SK-N-MC (cell line): ENCODE data around the gene ATAD3A.
"Not testable (repeated sequence)": the region's sequence is repeated elsewhere in the genome, so short reads cannot be mapped to it uniquely, and the experiment has no call there.

Experiments used
- EZH2 ChIP-seq: fragments of 200-600 bp; sonication (generic); IDR thresholded peaks from one replicate; pipeline ENCODE4 v1.6.1; 2017; ENCODE audit warnings: antibody characterized with exemption
- FOXP2 ChIP-seq: optimal IDR thresholded peaks from 2 replicates; pipeline ENCODE3; 2011; ENCODE audit warnings: mild to moderate bottlenecking, moderate library complexity; ENCODE audit not compliant: insufficient read depth; ENCODE audit errors: extremely low read length, control extremely low read depth
- POLR2AphosphoS5 ChIP-seq: IDR thresholded peaks from 2 replicates; pipeline ENCODE4 v1.6.1; 2012; ENCODE audit warnings: mild to moderate bottlenecking, low read depth, low read length, borderline replicate concordance

DNA sequence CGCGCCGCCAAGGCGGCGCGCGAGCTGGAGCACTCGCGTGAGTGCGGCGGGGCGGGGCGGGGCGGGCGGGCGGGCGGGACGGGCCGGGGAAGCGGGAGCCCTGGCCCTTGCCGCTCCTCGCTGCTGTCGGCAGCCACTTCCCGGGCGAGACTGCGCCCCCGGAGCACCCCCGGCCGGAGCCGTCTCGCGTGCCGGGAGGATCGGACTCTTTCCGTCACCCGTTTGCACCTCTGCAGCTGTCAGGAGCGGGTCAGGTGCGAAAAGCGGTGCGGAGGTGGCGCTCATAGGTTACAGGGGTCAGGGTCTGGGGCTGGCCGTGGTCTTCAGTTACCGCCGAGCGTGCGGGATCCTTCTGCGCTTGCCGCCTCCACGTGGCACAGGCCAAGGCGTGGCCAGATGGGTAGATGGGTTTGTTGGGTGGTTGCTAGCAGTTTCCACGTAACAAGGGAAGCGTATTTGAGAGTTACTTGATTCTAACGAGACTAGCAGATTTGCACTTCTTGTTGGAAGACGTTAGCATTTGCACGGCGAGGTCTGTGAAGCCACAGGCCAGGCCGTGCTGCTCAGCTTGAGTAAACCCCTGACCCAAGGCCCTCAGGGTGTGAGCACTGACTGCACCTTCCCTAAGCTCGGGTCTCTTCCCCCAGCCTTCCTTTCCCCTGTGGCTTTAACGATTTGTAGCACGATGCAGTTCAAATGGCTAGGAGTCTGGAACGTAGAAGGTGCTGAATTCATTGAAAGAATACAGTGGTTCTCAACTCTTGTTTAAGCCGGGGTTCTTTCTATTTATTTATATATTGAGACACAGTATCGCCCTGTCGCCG is 39.7 kb upstream of the ATAD3A start:
- TF ChIP-seq EZH2, POLR2AphosphoS5, FOXP2: not testable (repeated sequence)
